GM12801 (cell line): ENCODE measurements around the gene CABCOCO1.

Experiments
- TF ChIP-seq, protein P1 (sequence below): IDR thresholded peaks from one replicate; pipeline ENCODE4 v1.5.1; 2011; ENCODE audit warnings: control low read depth; ENCODE audit not compliant: insufficient read length; ENCODE audit errors: extremely low read depth

Gene CABCOCO1

DNA sequence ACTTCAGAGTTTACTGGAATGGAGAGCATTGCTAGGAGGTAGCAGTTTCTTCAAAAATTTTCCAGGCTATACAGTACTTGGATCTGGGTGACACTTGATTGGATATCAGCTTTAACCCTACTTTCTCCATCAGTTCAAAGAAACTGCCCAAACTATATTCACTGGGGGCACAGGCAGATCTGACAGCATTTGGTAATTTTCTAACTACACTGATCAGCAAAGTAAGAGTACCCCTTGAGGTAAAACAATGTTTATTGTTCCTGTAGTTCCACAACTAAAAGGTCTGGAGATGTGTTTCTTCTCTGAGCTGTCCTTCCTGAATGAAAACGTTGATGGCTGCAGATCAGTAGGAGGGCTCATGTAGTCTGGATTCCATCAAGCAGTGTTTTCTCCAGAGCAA is 104.2 kb downstream of the CABCOCO1 start:
- TF ChIP-seq, protein P1, sequence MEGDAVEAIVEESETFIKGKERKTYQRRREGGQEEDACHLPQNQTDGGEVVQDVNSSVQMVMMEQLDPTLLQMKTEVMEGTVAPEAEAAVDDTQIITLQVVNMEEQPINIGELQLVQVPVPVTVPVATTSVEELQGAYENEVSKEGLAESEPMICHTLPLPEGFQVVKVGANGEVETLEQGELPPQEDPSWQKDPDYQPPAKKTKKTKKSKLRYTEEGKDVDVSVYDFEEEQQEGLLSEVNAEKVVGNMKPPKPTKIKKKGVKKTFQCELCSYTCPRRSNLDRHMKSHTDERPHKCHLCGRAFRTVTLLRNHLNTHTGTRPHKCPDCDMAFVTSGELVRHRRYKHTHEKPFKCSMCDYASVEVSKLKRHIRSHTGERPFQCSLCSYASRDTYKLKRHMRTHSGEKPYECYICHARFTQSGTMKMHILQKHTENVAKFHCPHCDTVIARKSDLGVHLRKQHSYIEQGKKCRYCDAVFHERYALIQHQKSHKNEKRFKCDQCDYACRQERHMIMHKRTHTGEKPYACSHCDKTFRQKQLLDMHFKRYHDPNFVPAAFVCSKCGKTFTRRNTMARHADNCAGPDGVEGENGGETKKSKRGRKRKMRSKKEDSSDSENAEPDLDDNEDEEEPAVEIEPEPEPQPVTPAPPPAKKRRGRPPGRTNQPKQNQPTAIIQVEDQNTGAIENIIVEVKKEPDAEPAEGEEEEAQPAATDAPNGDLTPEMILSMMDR, result no peak

DNA sequence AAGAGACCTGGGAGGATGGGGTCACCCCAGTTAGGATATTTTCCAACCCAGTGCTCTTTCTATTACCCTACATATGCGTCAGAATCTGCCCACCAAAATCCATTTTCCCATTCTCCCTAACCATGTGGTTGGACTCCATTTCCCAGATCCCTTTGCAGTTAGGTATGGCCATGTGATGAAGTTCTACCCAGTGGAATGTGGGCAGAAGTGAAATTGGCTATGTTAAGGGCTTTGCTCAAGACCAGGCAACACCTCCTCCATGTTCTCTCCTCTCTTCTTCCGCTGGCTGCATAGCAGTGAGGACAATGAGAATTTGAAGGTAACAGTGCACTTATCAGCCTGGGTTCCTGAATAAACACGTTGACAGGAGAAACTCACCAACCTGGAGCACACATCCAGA is 111.3 kb downstream of the CABCOCO1 start:
- TF ChIP-seq, protein P1, result no peak

DNA sequence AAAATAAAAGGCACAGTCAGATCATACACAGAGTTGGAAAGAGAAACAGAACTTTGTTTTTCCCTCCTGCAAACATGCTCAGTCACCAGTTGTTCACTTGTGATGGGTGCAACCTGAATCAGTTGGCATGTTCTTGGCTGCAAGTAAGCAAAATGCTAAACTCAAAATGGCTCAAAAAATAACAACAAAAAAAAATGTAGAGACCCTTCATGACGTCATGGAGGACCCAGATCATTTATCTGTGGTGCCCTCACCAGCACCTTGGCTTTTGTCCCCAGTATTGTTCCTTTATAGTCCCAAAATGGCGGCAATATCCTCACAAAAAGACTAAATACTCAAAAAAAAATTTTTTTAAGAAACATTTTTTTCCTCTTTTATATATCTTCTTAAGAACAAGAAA is 112.4 kb downstream of the CABCOCO1 start:
- TF ChIP-seq, protein P1, result no peak

DNA sequence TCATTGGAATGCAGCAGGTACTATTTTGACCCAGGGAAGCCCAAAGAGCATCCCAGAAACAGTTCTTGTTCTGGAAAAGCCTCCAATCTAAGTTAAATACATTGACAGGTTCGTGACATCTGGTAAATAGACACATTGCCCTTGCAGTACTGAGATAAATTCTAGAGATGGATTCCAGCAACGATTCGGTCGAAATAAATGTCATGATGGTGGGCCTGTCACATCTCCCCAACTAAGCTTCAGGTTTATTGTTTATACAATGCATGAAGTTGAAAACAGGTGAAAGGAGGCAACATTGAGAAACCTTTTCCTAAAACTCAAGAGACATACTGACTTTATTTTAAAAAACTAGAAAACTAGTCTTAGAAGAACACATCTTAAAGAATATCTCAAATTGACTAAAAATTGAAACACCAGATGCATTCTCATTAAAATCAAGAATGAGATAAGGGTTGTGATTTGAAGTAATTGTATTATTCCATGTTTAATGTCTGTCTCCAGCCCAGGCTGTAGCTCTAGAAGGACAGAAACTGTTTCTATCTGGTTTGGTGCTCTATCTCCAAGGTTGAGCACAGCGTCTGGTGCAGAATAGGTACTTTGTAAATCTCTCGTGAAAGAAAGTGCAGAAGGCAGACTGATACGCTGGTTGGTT is 114.0 kb downstream of the CABCOCO1 start:
- TF ChIP-seq, protein P1, result no peak

DNA sequence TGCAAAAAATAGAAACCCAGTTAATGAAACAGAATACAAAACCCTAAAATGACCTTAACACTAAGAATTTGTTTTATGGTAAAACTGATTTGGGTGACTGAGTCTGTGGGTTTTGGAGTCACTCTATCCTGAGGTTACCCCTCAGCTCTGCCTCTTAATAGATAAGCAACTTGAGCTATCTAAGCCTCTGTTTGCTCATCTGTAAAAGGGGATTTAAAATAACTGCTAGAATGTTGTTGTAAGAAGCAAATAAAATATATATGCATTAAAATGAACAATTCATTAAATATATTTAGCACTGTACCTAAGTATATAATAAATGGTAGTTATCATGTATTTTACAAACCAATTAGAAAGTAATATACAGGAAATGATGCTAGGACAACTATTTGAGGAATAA is 115.4 kb downstream of the CABCOCO1 start:
- TF ChIP-seq, protein P1, result no peak

DNA sequence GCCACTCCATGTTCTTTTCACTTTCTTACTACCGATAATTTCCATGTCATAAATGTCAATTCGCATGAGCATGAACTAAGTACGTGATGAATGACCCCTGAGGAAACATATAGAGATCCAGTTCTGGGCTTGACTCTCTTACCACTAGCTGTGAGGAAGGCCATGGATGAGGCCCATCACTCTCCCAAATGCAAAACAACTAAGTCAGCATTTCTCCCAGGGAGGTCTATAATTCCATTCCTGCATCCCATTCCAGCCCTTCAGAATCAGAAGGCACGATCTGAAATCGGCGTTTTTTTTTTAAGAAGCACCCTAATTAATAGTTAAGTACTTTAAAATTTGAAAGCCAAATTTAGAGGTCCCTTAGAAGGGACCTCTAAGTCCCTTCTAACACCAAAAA is 116.5 kb downstream of the CABCOCO1 start:
- TF ChIP-seq, protein P1, result no peak

DNA sequence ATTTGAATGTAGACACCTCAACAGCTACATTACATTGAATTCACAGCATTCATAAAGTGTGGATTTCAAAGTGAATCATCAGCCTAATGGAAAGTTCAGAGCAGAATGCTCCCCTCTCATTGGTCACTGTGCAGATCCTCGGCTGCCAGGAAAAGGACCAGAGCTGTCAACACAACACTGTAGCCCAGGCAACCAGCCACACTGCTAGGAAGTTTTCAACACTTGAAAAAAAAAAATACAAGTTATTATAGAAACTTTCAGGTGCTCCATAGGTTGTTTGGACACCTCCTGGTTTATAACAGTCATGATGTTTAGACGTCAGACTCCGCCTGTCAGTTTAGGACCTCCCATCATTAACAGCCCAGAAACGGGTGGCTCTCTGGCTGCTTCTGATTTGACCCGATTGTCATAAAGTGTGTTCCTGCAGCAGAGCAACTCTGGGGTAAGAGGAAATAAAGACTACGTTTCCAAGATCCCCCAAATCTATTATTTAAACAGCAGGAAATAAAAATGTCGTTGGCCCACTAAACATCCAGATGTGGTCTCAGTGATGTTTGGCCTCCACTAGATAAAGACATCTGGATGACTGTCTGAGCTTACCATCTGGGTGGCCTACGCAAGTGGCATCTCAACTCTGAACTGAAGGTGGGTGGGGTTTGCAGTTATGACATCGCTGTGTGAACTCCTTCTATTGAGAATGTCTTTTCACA is 117.4 kb downstream of the CABCOCO1 start:
- TF ChIP-seq, protein P1, result no peak
